ENCODE measurements around the gene ADK. TPM values are rescaled to one million over a fixed set of nuclear protein-coding genes. Genes with fewer than 3 reads are reported as not detected.

Gene ADK
- total RNA-seq, 1 donor from 2014 or later: 62.0 TPM

DNA sequence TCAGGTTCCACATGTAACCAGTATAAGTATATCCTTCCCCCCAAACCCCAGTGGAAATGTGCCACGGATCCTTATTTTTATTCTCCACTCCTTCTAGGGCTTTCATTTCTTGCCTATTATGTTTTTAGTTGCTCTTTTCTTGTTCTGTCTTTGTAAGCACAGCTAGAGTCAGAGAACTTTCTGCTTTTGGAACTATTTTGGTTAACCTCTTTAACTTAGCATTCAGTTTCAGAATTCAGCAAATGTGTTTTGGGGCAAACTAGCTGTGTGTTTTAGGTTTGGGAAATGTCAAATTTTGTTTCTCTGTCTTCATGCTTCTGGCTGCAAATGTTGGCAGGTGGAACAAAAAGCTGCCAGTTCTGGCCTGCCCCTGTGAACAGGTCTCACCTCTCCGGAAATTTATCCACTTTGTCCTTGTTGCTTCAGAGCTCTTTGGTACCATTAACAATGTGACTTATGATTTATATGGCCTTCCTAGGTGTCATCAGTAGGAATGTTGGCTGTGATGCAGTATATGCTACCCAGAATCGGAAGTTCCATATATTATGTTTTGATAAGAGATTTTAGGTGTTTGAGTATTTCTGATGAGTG lies 156.1 kb downstream of the ADK start:
- Mint-ChIP-seq H3K9me3 (ENCODE audit: unreplicated experiment) (no peaks in the 10 kb centered on the region), H3K27me3 (ENCODE audit: low read depth, unreplicated experiment) (no peaks in the 10 kb centered on the region), H3K27ac (ENCODE audit: unreplicated experiment) (no peak overlapping the region), H3K4me3 (ENCODE audit: unreplicated experiment) (no peak overlapping the region), H3K36me3 (ENCODE audit: low read depth, unreplicated experiment) (no peaks in the 10 kb centered on the region), H3K4me1 (ENCODE audit: low read depth, unreplicated experiment) (peaks cover 9% of the 10 kb centered on the region)
- no peak overlapping the region for H3K9ac ChIP-seq (ENCODE audit: low read length)
- no peak for TF ChIP-seq EZH2 (IDR thresholded peaks at IDR 0.05; ENCODE audit: insufficient read depth, low read length)
- TF ChIP-seq, protein P1, sequence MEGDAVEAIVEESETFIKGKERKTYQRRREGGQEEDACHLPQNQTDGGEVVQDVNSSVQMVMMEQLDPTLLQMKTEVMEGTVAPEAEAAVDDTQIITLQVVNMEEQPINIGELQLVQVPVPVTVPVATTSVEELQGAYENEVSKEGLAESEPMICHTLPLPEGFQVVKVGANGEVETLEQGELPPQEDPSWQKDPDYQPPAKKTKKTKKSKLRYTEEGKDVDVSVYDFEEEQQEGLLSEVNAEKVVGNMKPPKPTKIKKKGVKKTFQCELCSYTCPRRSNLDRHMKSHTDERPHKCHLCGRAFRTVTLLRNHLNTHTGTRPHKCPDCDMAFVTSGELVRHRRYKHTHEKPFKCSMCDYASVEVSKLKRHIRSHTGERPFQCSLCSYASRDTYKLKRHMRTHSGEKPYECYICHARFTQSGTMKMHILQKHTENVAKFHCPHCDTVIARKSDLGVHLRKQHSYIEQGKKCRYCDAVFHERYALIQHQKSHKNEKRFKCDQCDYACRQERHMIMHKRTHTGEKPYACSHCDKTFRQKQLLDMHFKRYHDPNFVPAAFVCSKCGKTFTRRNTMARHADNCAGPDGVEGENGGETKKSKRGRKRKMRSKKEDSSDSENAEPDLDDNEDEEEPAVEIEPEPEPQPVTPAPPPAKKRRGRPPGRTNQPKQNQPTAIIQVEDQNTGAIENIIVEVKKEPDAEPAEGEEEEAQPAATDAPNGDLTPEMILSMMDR (IDR thresholded peaks at IDR 0.05; ENCODE audit: insufficient read depth, low read depth, low read length): no peak
- H3K27ac ChIP-seq (ENCODE audit: low read depth, low read length): no peak overlapping the region
- DNase-seq (ENCODE audit: low read depth): no peak
- H3K79me2 ChIP-seq (ENCODE audit: insufficient read depth, low read length): peaks cover 6% of the 10 kb centered on the region
- no peaks in the 10 kb centered on the region for H3K4me1 ChIP-seq (ENCODE audit: insufficient read depth, low read length)
- FAIRE-seq: no peak
- H3K4me3 ChIP-seq (ENCODE audit: insufficient read depth, low read depth, low read length): no peak overlapping the region
- H3K9me3 ChIP-seq (ENCODE audit: insufficient read depth, low read depth, low read length): no peaks in the 10 kb centered on the region
- no peak overlapping the region for H2AFZ ChIP-seq (ENCODE audit: low read depth, low read length)
- H3K36me3 ChIP-seq (ENCODE audit: insufficient read depth, low read length): no peaks in the 10 kb centered on the region
- H3K27me3 ChIP-seq (ENCODE audit: insufficient read depth, low read length): no peaks in the 10 kb centered on the region
- H3K4me2 ChIP-seq (ENCODE audit: low read length): no peak overlapping the region
- H4K20me1 ChIP-seq (ENCODE audit: insufficient read depth, low read length): peaks cover 3% of the 10 kb centered on the region

DNA sequence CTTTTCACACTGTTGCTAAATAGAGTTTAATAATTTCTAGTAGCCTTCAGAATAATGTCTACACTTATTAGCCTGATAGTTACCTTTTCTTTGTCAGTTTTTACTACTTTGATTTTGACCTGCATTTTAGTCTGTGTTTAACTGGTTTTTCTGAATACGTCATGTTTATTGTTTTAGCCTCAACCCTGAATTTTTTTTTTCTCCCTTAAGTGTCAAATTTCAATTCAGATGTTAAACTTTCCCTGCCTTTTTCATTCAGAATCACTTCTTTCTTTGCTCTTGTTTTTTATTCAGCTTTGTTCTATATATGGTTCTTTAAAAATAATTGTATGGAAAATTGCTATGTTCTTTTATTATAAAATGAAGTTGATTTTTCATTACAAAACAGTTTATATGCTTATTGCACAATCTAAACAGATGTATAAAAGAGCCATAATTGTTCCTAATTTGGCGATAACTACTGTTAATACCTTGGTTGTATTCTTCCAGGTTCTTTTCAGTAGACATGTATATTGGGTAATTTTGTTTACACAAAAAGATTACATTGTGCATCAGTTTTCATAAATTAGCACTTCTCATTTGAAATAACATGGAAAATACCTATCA lies 159.7 kb downstream of the ADK start:
- Mint-ChIP-seq H3K4me3 (ENCODE audit: unreplicated experiment) (no peak overlapping the region), H3K4me1 (ENCODE audit: low read depth, unreplicated experiment) (peaks cover 9% of the 10 kb centered on the region), H3K9me3 (ENCODE audit: unreplicated experiment) (no peaks in the 10 kb centered on the region), H3K27me3 (ENCODE audit: low read depth, unreplicated experiment) (no peaks in the 10 kb centered on the region), H3K27ac (ENCODE audit: unreplicated experiment) (no peak overlapping the region), H3K36me3 (ENCODE audit: low read depth, unreplicated experiment) (no peaks in the 10 kb centered on the region)
- Histone ChIP-seq H3K9ac (ENCODE audit: low read length) (no peak overlapping the region), H3K27ac (ENCODE audit: low read depth, low read length) (no peak overlapping the region), H4K20me1 (ENCODE audit: insufficient read depth, low read length) (no peaks in the 10 kb centered on the region), H3K79me2 (ENCODE audit: insufficient read depth, low read length) (no peaks in the 10 kb centered on the region), H3K27me3 (ENCODE audit: insufficient read depth, low read length) (no peaks in the 10 kb centered on the region), H3K36me3 (ENCODE audit: insufficient read depth, low read length) (no peaks in the 10 kb centered on the region), H3K4me1 (ENCODE audit: insufficient read depth, low read length) (no peaks in the 10 kb centered on the region), H3K4me2 (ENCODE audit: low read length) (no peak overlapping the region), H2AFZ (ENCODE audit: low read depth, low read length) (no peak overlapping the region), H3K9me3 (ENCODE audit: insufficient read depth, low read depth, low read length) (no peaks in the 10 kb centered on the region), H3K4me3 (ENCODE audit: insufficient read depth, low read depth, low read length) (no peak overlapping the region)
- no peak for FAIRE-seq
- DNase-seq (ENCODE audit: low read depth): no peak
- no peak for TF ChIP-seq EZH2 (IDR thresholded peaks at IDR 0.05; ENCODE audit: insufficient read depth, low read length)
- TF ChIP-seq, protein P1 (IDR thresholded peaks at IDR 0.05; ENCODE audit: insufficient read depth, low read depth, low read length): no peak

DNA sequence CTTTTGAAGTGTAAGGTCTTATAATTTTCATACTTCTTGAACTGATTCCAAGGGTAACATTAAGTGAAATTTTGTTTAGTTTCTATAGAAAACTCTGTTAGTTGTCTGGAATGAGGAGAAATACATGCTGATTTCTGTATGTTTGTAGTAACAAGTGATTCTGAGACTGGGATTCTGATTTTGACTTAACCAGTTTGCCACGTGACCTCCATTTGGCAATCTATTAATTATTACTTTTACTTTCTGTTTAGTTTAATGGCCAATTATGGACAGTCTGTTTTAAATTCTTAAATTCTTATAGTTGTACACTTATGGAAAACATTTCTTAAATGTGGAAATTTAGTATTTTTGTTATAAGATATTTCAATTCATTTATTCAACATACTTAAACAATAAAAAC lies 163.1 kb downstream of the ADK start:
- Histone ChIP-seq H3K9me3 (ENCODE audit: insufficient read depth, low read depth, low read length) (no peaks in the 10 kb centered on the region), H3K79me2 (ENCODE audit: insufficient read depth, low read length) (peaks cover 3% of the 10 kb centered on the region), H3K9ac (ENCODE audit: low read length) (no peak overlapping the region), H3K27ac (ENCODE audit: low read depth, low read length) (no peak overlapping the region), H2AFZ (ENCODE audit: low read depth, low read length) (no peak overlapping the region), H3K36me3 (ENCODE audit: insufficient read depth, low read length) (no peaks in the 10 kb centered on the region), H3K27me3 (ENCODE audit: insufficient read depth, low read length) (no peaks in the 10 kb centered on the region), H4K20me1 (ENCODE audit: insufficient read depth, low read length) (no peaks in the 10 kb centered on the region), H3K4me2 (ENCODE audit: low read length) (no peak overlapping the region), H3K4me3 (ENCODE audit: insufficient read depth, low read depth, low read length) (no peak overlapping the region), H3K4me1 (ENCODE audit: insufficient read depth, low read length) (no peaks in the 10 kb centered on the region)
- DNase-seq (ENCODE audit: low read depth): no peak
- H3K27me3 Mint-ChIP-seq (ENCODE audit: low read depth, unreplicated experiment): no peaks in the 10 kb centered on the region
- peaks cover 2% of the 10 kb centered on the region for H3K36me3 Mint-ChIP-seq (ENCODE audit: low read depth, unreplicated experiment)
- peaks cover 2% of the 10 kb centered on the region for H3K4me1 Mint-ChIP-seq (ENCODE audit: low read depth, unreplicated experiment)
- no peak overlapping the region for H3K4me3 Mint-ChIP-seq (ENCODE audit: unreplicated experiment)
- H3K27ac Mint-ChIP-seq (ENCODE audit: unreplicated experiment): no peak overlapping the region
- TF ChIP-seq, protein P1 (IDR thresholded peaks at IDR 0.05; ENCODE audit: insufficient read depth, low read depth, low read length): no peak
- TF ChIP-seq EZH2 (IDR thresholded peaks at IDR 0.05; ENCODE audit: insufficient read depth, low read length): no peak
- no peak for FAIRE-seq
- H3K9me3 Mint-ChIP-seq (ENCODE audit: unreplicated experiment): no peaks in the 10 kb centered on the region
